SJCRH30 (cell line): ENCODE measurements around the gene AGPAT1. TPM values are rescaled to one million over a fixed set of nuclear protein-coding genes. Genes with fewer than 3 reads are reported as not detected.

Source experiments
- DNase-seq, 2 experiments: peaks; one replicate each; pipeline ENCODE4 v3.0.0-alpha.2; 2015 to 2020
- H3K27ac ChIP-seq: fragments of 250-450 bp; sonication (Bioruptor Pico); 2 replicates; pipeline ENCODE4 v1.5.1; 2020; ENCODE audit warnings: mild to moderate bottlenecking, moderate library complexity
- H3K27me3 ChIP-seq: fragments of 250-450 bp; sonication (Bioruptor Pico); 2 replicates; pipeline ENCODE4 v1.5.1; 2020; ENCODE audit warnings: mild to moderate bottlenecking, moderate library complexity
- H3K36me3 ChIP-seq: fragments of 250-450 bp; sonication (Bioruptor Pico); 2 replicates; pipeline ENCODE4 v1.5.1; 2020; ENCODE audit warnings: mild to moderate bottlenecking, moderate library complexity
- H3K4me1 ChIP-seq: fragments of 250-450 bp; sonication (Bioruptor Pico); 2 replicates; pipeline ENCODE4 v1.5.1; 2020; ENCODE audit warnings: mild to moderate bottlenecking, moderate library complexity
- H3K4me3 ChIP-seq: fragments of 250-450 bp; sonication (Bioruptor Pico); 2 replicates; pipeline ENCODE4 v1.5.1; 2020; ENCODE audit warnings: mild to moderate bottlenecking, moderate library complexity
- H3K9me3 ChIP-seq: fragments of 250-450 bp; sonication (Bioruptor Pico); replicated peaks from 2 replicates; pipeline ENCODE4 v1.5.1; 2020; ENCODE audit warnings: mild to moderate bottlenecking, moderate library complexity
- total RNA-seq: library from RNA; depleted of rRNA; stranded (reverse); fragments of >200 nt; shearing (Covaris generic); gene quantifications from 2 replicates; pipeline ENCODE4 v1.2.3, GENCODE V29; 2014

Gene AGPAT1
- total RNA-seq, 1 experiment from 2014 or later, result 70.3 TPM

GRCh38 chr6:32184084-32184640 is 8.3 kb upstream of the AGPAT1 start, which contains the start of gene AGER:
TSS of gene AGER (minus strand) at chr6:32184253. CDS start at chr6:32184222, 31 bp downstream.
- no peaks in the 10 kb centered on the region for H3K9me3 ChIP-seq
- no peak within 1 kb of the TSS for H3K4me3 ChIP-seq
- H3K36me3 ChIP-seq, result peaks cover 4% of the 10 kb centered on the region; the same call in 1 of the 2 replicates
- H3K27me3 ChIP-seq, result no peaks in the 10 kb centered on the region
- DNase-seq, result no peak
- peaks cover 4% of the 10 kb centered on the region; the same call in 1 of the 2 replicates for H3K4me1 ChIP-seq
- H3K27ac ChIP-seq, result no peak within 1 kb of the TSS

GRCh38 chr6:32183483-32184083 is 7.7 kb upstream of the AGPAT1 start:
- no peak for DNase-seq
- Histone ChIP-seq H3K9me3 (no peaks in the 10 kb centered on the region), H3K27ac (no peak overlapping the region), H3K4me3 (no peak overlapping the region), H3K4me1 (peaks cover 2% of the 10 kb centered on the region; the same call in 1 of the 2 replicates), H3K36me3 (peaks cover 4% of the 10 kb centered on the region; the same call in 1 of the 2 replicates), H3K27me3 (no peaks in the 10 kb centered on the region)

- Histone ChIP-seq H3K4me3 (no peak overlapping the region), H3K9me3 (no peaks in the 10 kb centered on the region), H3K27ac (no peak overlapping the region), H3K4me1 (no peaks in the 10 kb centered on the region), H3K27me3 (no peaks in the 10 kb centered on the region), H3K36me3 (peaks cover 4% of the 10 kb centered on the region; the same call in 1 of the 2 replicates)
- DNase-seq, result no peak
These were observed 7.1 kb upstream of the AGPAT1 start for GRCh38 chr6:32183030-32183429.

GRCh38 chr6:32182555-32182981 is 6.7 kb upstream of the AGPAT1 start:
- Histone ChIP-seq H3K4me1 (no peaks in the 10 kb centered on the region), H3K4me3 (no peak overlapping the region), H3K27me3 (no peaks in the 10 kb centered on the region), H3K9me3 (no peaks in the 10 kb centered on the region), H3K27ac (no peak overlapping the region), H3K36me3 (peaks cover 4% of the 10 kb centered on the region; the same call in 1 of the 2 replicates)
- DNase-seq, result no peak

- Histone ChIP-seq H3K9me3 (no peaks in the 10 kb centered on the region), H3K36me3 (peaks cover 4% of the 10 kb centered on the region; the same call in 1 of the 2 replicates), H3K4me1 (no peaks in the 10 kb centered on the region), H3K27ac (no peak overlapping the region), H3K27me3 (no peaks in the 10 kb centered on the region), H3K4me3 (no peak overlapping the region)
- DNase-seq, result no peak
These were observed 6.1 kb upstream of the AGPAT1 start for GRCh38 chr6:32181915-32182529.

- Histone ChIP-seq H3K36me3 (no peaks in the 10 kb centered on the region), H3K27ac (no peak overlapping the region), H3K9me3 (no peaks in the 10 kb centered on the region), H3K27me3 (no peaks in the 10 kb centered on the region), H3K4me1 (no peaks in the 10 kb centered on the region), H3K4me3 (no peak overlapping the region)
- DNase-seq, result no peak
These were observed 5.3 kb upstream of the AGPAT1 start for GRCh38 chr6:32181148-32181702.

GRCh38 chr6:32179766-32180405 is 4.0 kb upstream of the AGPAT1 start:
- Histone ChIP-seq H3K27ac (no peak overlapping the region), H3K9me3 (no peaks in the 10 kb centered on the region), H3K4me3 (no peak overlapping the region), H3K27me3 (no peaks in the 10 kb centered on the region), H3K4me1 (peaks cover 3% of the 10 kb centered on the region; the same call in 1 of the 2 replicates), H3K36me3 (no peaks in the 10 kb centered on the region)
- DNase-seq, result no peak

GRCh38 chr6:32178547-32179440 is 2.9 kb upstream of the AGPAT1 start:
- no peaks in the 10 kb centered on the region for H3K36me3 ChIP-seq
- H3K27ac ChIP-seq, result peak overlapping the region; percentile 80
- no peaks in the 10 kb centered on the region for H3K27me3 ChIP-seq
- no peaks in the 10 kb centered on the region for H3K9me3 ChIP-seq
- peak overlapping the region; percentile 62 for H3K4me3 ChIP-seq
- no peak for DNase-seq
- H3K4me1 ChIP-seq, result peaks cover 5% of the 10 kb centered on the region; the same call in 1 of the 2 replicates

- peak; percentile 98 to 99 for DNase-seq
- H3K9me3 ChIP-seq, result no peaks in the 10 kb centered on the region
- H3K27me3 ChIP-seq, result no peaks in the 10 kb centered on the region
- peak within 1 kb of the TSS; percentile 80 for H3K27ac ChIP-seq
- H3K4me3 ChIP-seq, result peak within 1 kb of the TSS; percentile 62
- H3K36me3 ChIP-seq, result no peaks in the 10 kb centered on the region
- peaks cover 5% of the 10 kb centered on the region; the same call in 1 of the 2 replicates for H3K4me1 ChIP-seq
These were observed 2.1 kb upstream of the AGPAT1 start, which contains the start of gene RNF5 for GRCh38 chr6:32177788-32178546. TSS of gene RNF5 (plus strand) at chr6:32178405. CDS start at chr6:32178512, 107 bp downstream.

- peak; percentile 67 to 78 for DNase-seq
These were observed 1.4 kb upstream of the AGPAT1 start for GRCh38 chr6:32177183-32177787.

GRCh38 chr6:32176476-32177182 is 745 bp upstream of the AGPAT1 start:
- H3K36me3 ChIP-seq, result no peaks in the 10 kb centered on the region
- H3K4me3 ChIP-seq, result peak overlapping the region; percentile 62
- H3K4me1 ChIP-seq, result peaks cover 5% of the 10 kb centered on the region; the same call in 1 of the 2 replicates
- no peak for DNase-seq
- H3K9me3 ChIP-seq, result no peaks in the 10 kb centered on the region
- H3K27ac ChIP-seq, result peak overlapping the region; percentile 80
- no peaks in the 10 kb centered on the region for H3K27me3 ChIP-seq

More at GRCh38 chr6:32177183-32177787, 1.4 kb upstream of the AGPAT1 start:
- H3K9me3 ChIP-seq, result no peaks in the 10 kb centered on the region
- H3K4me3 ChIP-seq, result peak overlapping the region; percentile 62
- H3K27ac ChIP-seq, result peak overlapping the region; percentile 80
- H3K27me3 ChIP-seq, result no peaks in the 10 kb centered on the region
- H3K4me1 ChIP-seq, result peaks cover 5% of the 10 kb centered on the region; the same call in 1 of the 2 replicates
- H3K36me3 ChIP-seq, result no peaks in the 10 kb centered on the region

GRCh38 chr6:32175322-32175710 is 568 bp downstream of the AGPAT1 start:
- no peak for DNase-seq
- H3K27ac ChIP-seq, result peak overlapping the region; percentile 23; the same call in 1 of the 2 replicates

More at GRCh38 chr6:32175322-32175710, 568 bp downstream of the AGPAT1 start:
- 0 out of 2 replicates have a peak, but pooled peaks cover 2% of the 10 kb centered on the region for H3K36me3 ChIP-seq
- H3K9me3 ChIP-seq, result no peaks in the 10 kb centered on the region
- H3K4me1 ChIP-seq, result peaks cover 5% of the 10 kb centered on the region; the same call in 1 of the 2 replicates
- peak overlapping the region; percentile 62 for H3K4me3 ChIP-seq
- H3K27me3 ChIP-seq, result no peaks in the 10 kb centered on the region
